ENCODE results near the gene TSN. TPM values are rescaled to one million over a fixed set of nuclear protein-coding genes. Genes with fewer than 3 reads are reported as not detected.

The TSN gene
- total and polyA plus RNA-seq, 7 donors = 15.6 to 51.5 (median 36.0) TPM

DNA sequence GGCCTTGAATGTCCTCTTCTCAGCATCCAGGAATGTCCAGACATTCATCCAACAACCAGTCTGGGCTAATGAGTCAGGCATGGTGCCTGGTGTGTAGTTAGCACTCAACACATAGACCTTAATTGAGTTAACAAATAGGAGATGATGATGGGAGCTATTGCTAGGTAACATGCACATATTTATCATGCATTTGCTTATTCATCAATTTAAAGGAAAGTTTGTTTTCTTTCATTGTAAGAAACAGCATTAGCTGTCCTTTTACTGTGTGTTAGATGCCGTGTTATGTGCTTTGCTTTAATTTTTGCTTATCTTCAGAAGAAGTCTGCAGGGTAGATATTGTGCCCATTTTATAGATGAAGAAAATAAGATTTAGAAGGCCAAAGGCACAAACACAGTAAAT, 43.2 kb downstream of the TSN start:
- Histone ChIP-seq H3K4me1 (no peaks in the 10 kb centered on the region), H3K36me3 (no peaks in the 10 kb centered on the region), H3K27ac (no peak overlapping the region), H3K9me3 (peaks cover 0 to 8% (median 3%) of the 10 kb centered on the region in 4 donors), H3K4me3 (no peak overlapping the region), H3K27me3 (peaks cover 0 to 3% (median 0%) of the 10 kb centered on the region in 3 donors)
- no peak for TF ChIP-seq EP300 (IDR thresholded peaks at IDR 0.05)
- TF ChIP-seq, protein P1, sequence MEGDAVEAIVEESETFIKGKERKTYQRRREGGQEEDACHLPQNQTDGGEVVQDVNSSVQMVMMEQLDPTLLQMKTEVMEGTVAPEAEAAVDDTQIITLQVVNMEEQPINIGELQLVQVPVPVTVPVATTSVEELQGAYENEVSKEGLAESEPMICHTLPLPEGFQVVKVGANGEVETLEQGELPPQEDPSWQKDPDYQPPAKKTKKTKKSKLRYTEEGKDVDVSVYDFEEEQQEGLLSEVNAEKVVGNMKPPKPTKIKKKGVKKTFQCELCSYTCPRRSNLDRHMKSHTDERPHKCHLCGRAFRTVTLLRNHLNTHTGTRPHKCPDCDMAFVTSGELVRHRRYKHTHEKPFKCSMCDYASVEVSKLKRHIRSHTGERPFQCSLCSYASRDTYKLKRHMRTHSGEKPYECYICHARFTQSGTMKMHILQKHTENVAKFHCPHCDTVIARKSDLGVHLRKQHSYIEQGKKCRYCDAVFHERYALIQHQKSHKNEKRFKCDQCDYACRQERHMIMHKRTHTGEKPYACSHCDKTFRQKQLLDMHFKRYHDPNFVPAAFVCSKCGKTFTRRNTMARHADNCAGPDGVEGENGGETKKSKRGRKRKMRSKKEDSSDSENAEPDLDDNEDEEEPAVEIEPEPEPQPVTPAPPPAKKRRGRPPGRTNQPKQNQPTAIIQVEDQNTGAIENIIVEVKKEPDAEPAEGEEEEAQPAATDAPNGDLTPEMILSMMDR (IDR thresholded peaks at IDR 0.05) = no peak
- TF ChIP-seq POLR2A (IDR thresholded peaks at IDR 0.05) = no peak
- TF ChIP-seq POLR2AphosphoS5 (IDR thresholded peaks at IDR 0.05) = no peak
- WGBS, 2 donors = 91 to 95% methylated on average over 1 of the region's 1 CpG
- no peak for DNase-seq
- intact Hi-C loops (cut with DNase I) = no loop called here

DNA sequence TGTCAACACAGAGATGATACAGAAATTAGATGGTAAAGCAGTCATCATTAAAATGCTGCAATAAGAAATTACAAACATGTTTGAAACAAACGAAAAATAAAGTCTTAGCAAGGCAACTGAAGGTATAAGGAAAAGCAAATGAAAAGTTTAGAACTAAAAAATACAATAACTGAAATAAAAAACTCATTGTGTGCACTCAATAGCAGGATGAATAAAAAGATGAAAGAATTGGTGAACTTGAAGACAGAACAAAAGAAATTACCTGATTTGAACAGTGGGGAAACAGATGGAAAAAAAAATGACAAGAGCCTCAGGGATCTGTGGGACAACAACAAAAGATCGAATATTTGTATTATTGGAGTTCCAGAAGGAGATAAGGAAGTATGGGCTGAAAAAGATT, 46.5 kb downstream of the TSN start:
- TF ChIP-seq, protein P1 (IDR thresholded peaks at IDR 0.05) = no peak
- TF ChIP-seq POLR2A (IDR thresholded peaks at IDR 0.05) (no peak), EP300 (IDR thresholded peaks at IDR 0.05) (no peak), POLR2AphosphoS5 (IDR thresholded peaks at IDR 0.05) (no peak)
- DNase-seq = no peak
- 63 to 80% methylated on average over 2 of the region's 2 CpGs for WGBS, 2 donors
- intact Hi-C loops (cut with DNase I) = no loop called here
- Histone ChIP-seq H3K27ac (no peak overlapping the region), H3K9me3 (peaks cover 0 to 8% (median 3%) of the 10 kb centered on the region in 4 donors), H3K36me3 (no peaks in the 10 kb centered on the region), H3K27me3 (no peaks in the 10 kb centered on the region), H3K4me3 (no peak overlapping the region), H3K4me1 (no peaks in the 10 kb centered on the region)

DNA sequence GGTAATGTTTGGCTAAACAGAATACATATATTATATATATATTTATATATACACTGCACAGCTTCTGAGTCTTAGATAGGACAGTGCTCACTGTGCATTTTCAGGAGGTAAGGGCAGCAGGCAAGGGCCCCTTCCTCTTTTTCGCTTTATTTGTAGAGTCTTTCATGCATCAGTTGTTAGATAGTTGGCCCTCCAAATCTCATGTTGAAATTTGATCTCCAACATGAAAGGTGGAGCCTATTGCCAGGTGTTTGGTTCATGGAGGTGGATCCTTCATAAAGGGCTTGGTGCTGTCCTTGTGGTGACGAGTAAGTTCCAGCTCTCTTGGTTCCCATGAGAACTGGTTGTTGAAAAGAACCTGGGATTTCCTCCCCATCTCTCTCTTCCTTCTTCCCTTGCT, 48.1 kb downstream of the TSN start:
- intact Hi-C loops (cut with DNase I) = no loop called here
- Histone ChIP-seq H3K4me3 (no peak overlapping the region), H3K36me3 (no peaks in the 10 kb centered on the region), H3K27ac (no peak overlapping the region), H3K9me3 (peaks cover 0 to 8% (median 3%) of the 10 kb centered on the region in 4 donors), H3K4me1 (no peaks in the 10 kb centered on the region), H3K27me3 (no peaks in the 10 kb centered on the region)
- WGBS, 2 donors = 63 to 81% methylated on average over 2 of the region's 2 CpGs
- DNase-seq = no peak
- TF ChIP-seq POLR2A (IDR thresholded peaks at IDR 0.05) (no peak), POLR2AphosphoS5 (IDR thresholded peaks at IDR 0.05) (no peak), EP300 (IDR thresholded peaks at IDR 0.05) (no peak)
- TF ChIP-seq, protein P1 (IDR thresholded peaks at IDR 0.05) = no peak

DNA sequence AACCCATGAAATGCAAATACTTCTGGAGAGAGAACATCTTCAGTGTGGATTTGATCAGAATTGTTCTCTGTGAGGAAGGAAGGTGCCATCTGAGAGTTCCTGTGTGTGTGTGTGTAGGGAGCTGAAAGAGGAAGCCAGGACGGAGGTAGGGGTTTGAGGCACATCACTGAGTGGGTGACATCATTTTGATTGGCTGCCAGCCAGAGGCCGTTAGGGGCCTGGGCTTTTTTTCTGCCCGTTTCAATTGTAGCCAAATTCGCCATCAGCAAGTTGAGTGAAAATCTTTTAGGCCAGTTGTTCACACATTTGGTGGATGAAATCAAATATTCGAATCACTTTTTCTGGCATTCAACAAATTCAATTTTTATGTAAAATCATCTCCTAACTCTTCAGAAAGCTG, 48.9 kb downstream of the TSN start:
- no peak overlapping the region for H3K4me3 ChIP-seq
- H3K9me3 ChIP-seq = peaks cover 0 to 8% (median 3%) of the 10 kb centered on the region in 4 donors
- H3K27me3 ChIP-seq = no peaks in the 10 kb centered on the region
- no peak for TF ChIP-seq POLR2A (IDR thresholded peaks at IDR 0.05)
- TF ChIP-seq, protein P1 (IDR thresholded peaks at IDR 0.05) = no peak
- no peak for TF ChIP-seq POLR2AphosphoS5 (IDR thresholded peaks at IDR 0.05)
- no peak for TF ChIP-seq EP300 (IDR thresholded peaks at IDR 0.05)
- no peaks in the 10 kb centered on the region for H3K4me1 ChIP-seq
- H3K36me3 ChIP-seq = no peaks in the 10 kb centered on the region
- H3K27ac ChIP-seq = no peak overlapping the region
- intact Hi-C loops (cut with DNase I) = no loop called here
- WGBS, 2 donors = 14 to 28% methylated on average over 5 of the region's 5 CpGs
- no peak for DNase-seq
